RPMI7951 (cell line): Measurements from ENCODE around the gene EFNA2. TPM values are rescaled to one million over a fixed set of nuclear protein-coding genes. Genes with fewer than 3 reads are reported as not detected.
"Not testable (repeated sequence)": the region's sequence is repeated elsewhere in the genome, so short reads cannot be mapped to it uniquely, and the experiment has no call there.

Experiments
- DNase-seq: peaks from one replicate; pipeline ENCODE4 v3.0.0-alpha.2; 2012; ENCODE audit warnings: low read depth
- total RNA-seq: library from RNA; depleted of rRNA; stranded (reverse); fragments of >200 nt; shearing (Covaris generic); gene quantifications from 2 replicates; pipeline ENCODE4 v1.2.3, GENCODE V29; 2014; rRNA removed

EFNA2 gene
- total RNA-seq, 1 experiment from 2014 or later = not detected

- DNase-seq = no peak
Observed at GRCh38 chr19:1318678-1319471, 33.2 kb downstream of the EFNA2 start.

DNA sequence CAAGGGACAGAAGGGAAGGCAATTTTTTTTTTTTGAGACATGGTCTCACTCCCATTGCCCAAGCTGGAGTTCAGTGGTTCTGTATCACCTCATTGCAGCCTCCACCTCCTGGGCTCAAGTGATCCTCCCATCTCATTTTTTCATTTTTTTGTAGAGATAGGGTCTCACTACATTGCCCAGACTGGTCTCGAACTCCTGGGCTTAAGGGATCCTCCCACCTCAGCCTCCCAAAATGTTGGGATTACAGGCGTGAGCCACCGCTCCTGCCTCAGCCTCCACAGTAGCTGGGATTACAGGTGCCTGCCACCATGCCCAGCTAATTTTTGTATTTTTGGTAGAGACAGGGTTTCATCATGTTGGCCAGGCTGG is 34.6 kb downstream of the EFNA2 start:
- not testable (repeated sequence) for DNase-seq

GRCh38 chr19:1321539-1321938 is 35.9 kb downstream of the EFNA2 start:
- no peak for DNase-seq

- no peak for DNase-seq
Observed at GRCh38 chr19:1322198-1322981, 36.7 kb downstream of the EFNA2 start.

- no peak for DNase-seq
Observed at GRCh38 chr19:1324249-1324805, 38.7 kb downstream of the EFNA2 start.

DNA sequence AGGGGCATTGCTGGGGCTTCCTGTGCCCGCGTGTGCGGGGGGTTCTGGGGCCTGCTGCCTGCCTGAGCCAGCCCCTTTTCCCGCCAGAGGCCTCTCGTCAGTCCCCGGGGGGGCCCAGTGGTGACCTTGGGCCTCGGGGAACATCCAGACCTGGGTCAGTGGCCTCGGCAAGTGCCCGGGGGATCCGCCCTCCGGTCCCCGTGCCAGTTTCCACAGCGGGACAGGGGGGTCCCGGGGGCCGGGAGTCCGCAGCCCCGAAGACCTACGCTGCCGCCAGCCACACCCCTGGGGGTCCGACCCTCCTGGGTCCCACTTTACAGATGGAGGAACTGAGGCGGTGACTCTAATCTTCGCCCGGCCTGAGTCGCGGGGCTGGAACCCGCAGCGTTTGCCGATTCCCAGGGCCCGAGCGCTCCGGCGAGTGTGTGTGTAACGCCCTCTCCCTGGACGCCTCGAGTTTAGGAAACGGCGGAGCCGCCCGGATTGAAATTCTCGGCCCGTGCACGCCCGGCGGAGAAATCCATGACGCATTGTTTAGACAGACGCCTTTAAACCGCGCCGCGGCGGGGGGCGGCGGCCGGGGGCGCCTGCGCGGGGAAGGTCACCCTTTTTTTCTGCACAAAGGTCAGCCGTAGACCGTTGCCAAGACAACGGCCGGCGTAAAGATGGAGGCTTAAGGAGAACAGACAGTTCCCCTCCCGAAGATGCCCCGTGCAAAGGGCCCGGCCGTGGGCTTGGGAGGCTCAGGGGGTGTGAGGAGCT is 39.3 kb downstream of the EFNA2 start:
- DNase-seq = peak; percentile 60

GRCh38 chr19:1325568-1326294 is 40.1 kb downstream of the EFNA2 start:
- DNase-seq = no peak

DNA sequence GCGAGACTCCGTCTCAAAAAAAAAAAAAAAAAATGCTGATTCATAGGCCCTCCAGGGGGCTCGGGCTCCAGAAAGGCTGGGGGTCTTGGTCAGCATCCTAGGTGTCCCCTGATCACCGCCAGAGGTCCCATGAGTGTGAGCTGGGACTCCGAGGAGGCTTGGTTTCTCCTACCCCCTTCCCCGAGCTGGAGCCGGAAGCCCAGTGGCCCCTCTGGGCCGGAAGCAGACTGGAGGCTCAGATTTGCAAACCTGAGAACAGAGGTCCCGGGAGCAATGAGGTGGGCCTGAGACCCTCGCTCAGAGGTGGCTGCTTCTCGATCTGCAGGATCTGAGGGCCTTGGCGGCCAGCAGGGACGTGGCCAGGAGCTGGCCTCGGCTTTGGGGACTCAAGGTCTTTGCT is 41.5 kb downstream of the EFNA2 start:
- no peak for DNase-seq

- not testable (repeated sequence) for DNase-seq
Observed at GRCh38 chr19:1332208-1332607, 46.5 kb downstream of the EFNA2 start.

GRCh38 chr19:1336079-1336684 is 50.5 kb downstream of the EFNA2 start:
- no peak for DNase-seq

DNA sequence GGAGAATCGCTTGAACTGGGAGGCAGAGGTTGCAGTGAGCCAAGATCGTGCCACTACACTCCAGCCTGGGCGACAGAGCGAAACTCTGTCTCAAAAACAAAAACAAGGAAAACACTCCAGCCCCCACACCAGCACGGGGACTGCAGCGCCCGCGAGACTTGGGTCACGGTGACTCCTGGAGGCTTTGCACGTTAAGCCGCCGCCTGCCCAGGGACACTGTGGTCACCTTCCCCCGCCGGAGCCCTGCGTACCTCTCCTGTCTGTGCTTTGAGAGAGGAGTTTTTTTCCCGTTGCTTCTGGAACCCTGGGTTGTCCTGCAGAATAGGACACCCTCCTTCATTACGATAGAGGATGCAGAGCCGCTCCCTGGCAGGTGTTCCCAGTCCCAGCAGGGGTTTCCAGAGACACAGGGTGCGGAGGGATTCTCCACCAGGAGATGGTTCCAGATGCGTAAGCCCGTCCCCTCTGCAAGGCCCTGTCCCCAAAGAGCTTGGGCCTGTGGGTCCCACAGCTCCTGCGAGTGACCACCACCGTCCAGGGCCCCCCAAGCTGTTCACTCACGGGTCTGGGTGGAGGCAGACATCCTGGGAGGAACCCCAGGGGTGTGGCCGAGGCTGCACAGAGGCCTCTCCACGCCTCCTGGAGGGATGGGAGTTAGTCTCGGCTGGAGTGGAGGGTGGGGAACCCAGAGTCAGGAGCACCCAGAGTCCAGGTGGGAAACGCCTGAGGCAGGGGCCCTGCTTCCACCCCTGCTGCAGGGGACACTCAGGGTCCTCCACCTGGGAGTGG is 55.2 kb downstream of the EFNA2 start:
- no peak for DNase-seq

- DNase-seq = no peak
Observed at GRCh38 chr19:1343041-1343440, 57.4 kb downstream of the EFNA2 start.

DNA sequence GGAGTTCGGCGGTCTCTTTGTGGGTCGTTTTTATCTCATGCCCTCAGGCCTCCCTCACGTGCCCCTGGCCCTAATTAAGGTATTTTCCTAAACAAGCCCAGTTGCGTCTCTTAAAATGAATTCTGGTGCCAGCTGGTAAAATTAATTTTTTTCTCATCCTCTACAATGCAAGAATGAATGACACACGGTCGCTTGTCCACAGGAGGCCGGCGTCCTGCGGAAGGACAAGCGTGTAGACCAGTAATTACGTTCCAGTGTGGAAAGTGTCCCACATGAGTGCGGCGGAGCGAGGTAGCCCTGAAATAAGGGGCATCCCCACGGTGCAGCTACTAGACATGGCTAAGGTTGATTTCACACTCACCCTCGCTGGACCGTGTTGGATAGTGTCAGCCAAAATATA is 63.5 kb downstream of the EFNA2 start:
- DNase-seq = no peak

DNA sequence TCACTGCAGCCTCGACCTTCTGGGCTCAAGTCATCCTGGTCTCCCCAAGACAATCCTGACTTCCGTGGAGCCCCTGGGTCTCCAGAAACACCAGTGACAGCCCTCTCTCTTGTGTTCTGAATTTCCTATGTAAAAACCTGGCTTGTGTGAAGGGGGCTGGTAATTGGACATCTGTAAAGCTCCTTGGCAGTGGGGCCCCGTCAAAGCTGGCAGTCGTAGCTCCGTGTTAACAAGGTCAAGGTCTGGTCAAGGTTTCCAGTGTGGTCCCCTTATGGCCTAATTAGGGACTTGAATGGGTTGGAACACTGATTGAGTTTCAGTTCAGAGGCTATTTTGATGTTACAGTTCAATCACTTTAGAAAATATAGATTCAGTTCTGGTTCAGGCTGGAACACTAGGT is 65.2 kb downstream of the EFNA2 start:
- DNase-seq = no peak

Other genes starting within 250 kb of the EFNA2 start
- gene ABCA7, start 245.8 kb upstream of the EFNA2 start, total RNA-seq = 1.5 and 3.4 TPM in 2 replicates
- gene ARHGAP45, start 218.7 kb upstream of the EFNA2 start, total RNA-seq = 0.98 and 1.3 TPM in 2 replicates
- 128 and 158 TPM in 2 replicates for gene POLR2E, start 190.5 kb upstream of the EFNA2 start, total RNA-seq
- gene GPX4, start 181.9 kb upstream of the EFNA2 start, total RNA-seq = 386 and 470 TPM in 2 replicates
- 12.1 and 16.3 TPM in 2 replicates for gene SBNO2, start 111.6 kb upstream of the EFNA2 start, total RNA-seq
- gene STK11, start 80.1 kb upstream of the EFNA2 start, total RNA-seq = 19.8 and 34.9 TPM in 2 replicates
- gene CBARP, start 47.9 kb upstream of the EFNA2 start, total RNA-seq = 0.48 and 0.88 TPM in 2 replicates
- gene ATP5F1D, start 44.1 kb upstream of the EFNA2 start, total RNA-seq = 41.8 and 78.0 TPM in 2 replicates
- gene MIDN, start 37.3 kb upstream of the EFNA2 start, total RNA-seq = 3.2 and 4.1 TPM in 2 replicates
- gene CIRBP, start 16.5 kb upstream of the EFNA2 start, total RNA-seq = 44.2 and 66.8 TPM in 2 replicates
- 57.6 and 92.0 TPM in 2 replicates for gene FAM174C, start 10.3 kb upstream of the EFNA2 start, total RNA-seq
- 99.1 and 139 TPM in 2 replicates for gene NDUFS7, start 98.0 kb downstream of the EFNA2 start, total RNA-seq
- gene GAMT, start 115.7 kb downstream of the EFNA2 start, total RNA-seq = 15.3 and 24.9 TPM in 2 replicates
- gene DAZAP1, start 121.7 kb downstream of the EFNA2 start, total RNA-seq = 43.9 and 88.3 TPM in 2 replicates
- gene RPS15, start 152.5 kb downstream of the EFNA2 start, total RNA-seq = 1,276 and 1,680 TPM in 2 replicates
- not detected in 2 replicates for gene APC2, start 164.2 kb downstream of the EFNA2 start, total RNA-seq
- gene C19orf25, start 193.3 kb downstream of the EFNA2 start, total RNA-seq = 25.2 and 27.1 TPM in 2 replicates
- 0.39 and 5.5 TPM in 2 replicates for gene PCSK4, start 204.5 kb downstream of the EFNA2 start, total RNA-seq
- 3.3 and 4.2 TPM in 2 replicates for gene REEP6, start 205.3 kb downstream of the EFNA2 start, total RNA-seq
- gene ADAMTSL5, start 227.1 kb downstream of the EFNA2 start, total RNA-seq = 1.6 and 3.8 TPM in 2 replicates
- not detected in 2 replicates for gene PLK5, start 238.2 kb downstream of the EFNA2 start, total RNA-seq